T follicular helper cell (primary cell): ENCODE results near the gene CAST.
A peak's percentile ranks its signal among the peaks of the same experiment; 100 is the strongest.

Experiments
- DNase-seq: peaks from one replicate; pipeline ENCODE4 v3.0.0-alpha.2; 2020; ENCODE audit warnings: low read depth

The CAST gene

GRCh38 chr5:96642281-96642640 is 19.9 kb upstream of the CAST start:
- DNase-seq = no peak

DNA sequence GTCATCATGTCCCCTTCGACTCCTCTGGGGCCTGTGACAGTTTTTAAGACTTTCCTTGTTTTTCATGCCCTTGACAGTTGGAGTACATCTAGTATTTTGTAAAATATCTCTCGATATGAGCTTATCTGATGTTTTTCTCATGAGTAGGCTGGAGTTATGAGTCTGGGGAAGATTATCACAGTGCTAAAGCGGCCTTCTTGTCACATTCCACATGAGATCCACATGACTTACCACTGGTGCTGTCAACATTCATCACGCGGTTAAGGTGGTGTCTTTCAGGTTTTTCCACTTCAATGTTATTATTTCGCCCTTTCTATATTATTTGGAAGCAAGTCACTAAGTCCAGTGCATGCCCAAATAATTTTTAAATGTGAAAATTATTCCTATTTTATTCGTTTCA is 17.1 kb upstream of the CAST start:
- no peak for DNase-seq

DNA sequence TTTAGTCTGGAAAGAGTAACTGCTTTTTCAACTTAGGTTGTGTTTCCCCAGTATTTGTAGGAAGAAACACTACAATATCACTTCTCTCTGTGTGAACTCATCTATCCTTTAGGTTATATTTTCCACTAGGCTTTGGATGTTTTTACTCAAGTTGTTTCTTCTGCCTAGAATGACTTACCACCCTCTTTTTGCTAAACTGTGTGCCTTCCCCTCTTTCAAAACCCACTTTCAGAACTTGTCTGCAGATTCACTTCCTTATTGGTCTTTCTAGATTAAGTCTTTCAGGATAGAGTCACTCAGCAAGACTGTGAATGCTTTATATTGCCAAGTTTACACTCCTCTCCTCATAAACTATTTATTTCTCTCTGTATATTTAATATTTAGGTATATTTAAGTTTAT is 14.2 kb upstream of the CAST start:
- DNase-seq = no peak

DNA sequence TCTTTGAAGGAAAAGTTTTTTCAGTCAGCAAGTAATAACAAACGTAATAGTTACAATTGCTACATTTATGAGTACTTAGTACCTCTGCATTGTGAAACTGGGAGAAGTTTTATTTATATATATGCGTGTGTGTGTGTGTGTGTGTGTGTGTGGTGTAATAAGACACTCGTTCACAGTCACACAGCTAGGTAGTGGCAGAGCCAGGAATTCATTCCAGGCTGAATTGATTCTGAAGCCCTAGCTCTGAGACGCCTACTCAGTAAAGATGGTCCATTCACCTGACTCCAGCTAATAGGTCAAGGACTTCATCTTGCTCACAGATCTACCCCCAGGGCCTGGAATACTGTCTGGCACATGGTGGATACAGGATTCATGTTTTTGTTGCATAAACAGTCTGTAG is 13.6 kb upstream of the CAST start:
- DNase-seq = no peak

DNA sequence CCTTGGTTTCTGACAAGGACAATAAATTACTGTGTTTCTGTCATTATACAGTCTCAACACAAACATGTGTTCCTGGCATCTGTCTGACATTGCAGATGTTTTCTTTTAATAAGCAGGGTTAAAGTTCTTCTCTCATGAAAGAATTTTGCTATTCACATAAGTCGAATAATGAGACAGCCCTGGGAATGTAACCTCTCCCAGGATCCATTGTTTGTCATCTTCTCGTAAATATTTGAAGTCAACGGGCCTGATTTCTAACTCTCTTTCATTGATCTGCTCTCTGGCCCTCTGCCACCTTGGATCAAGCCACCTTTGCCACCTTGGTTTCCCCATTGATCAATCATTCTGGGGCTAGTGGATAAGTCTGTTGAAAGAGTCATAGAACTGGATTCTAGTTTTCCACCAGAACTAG is 12.9 kb upstream of the CAST start:
- no peak for DNase-seq

GRCh38 chr5:96649681-96650540 is 12.3 kb upstream of the CAST start:
- no peak for DNase-seq

- no peak for DNase-seq
Measured at GRCh38 chr5:96651047-96651446, 11.1 kb upstream of the CAST start.

GRCh38 chr5:96651948-96652753 is 10.0 kb upstream of the CAST start:
- DNase-seq = no peak

- DNase-seq = no peak
Measured at GRCh38 chr5:96652769-96653454, 9.3 kb upstream of the CAST start.

DNA sequence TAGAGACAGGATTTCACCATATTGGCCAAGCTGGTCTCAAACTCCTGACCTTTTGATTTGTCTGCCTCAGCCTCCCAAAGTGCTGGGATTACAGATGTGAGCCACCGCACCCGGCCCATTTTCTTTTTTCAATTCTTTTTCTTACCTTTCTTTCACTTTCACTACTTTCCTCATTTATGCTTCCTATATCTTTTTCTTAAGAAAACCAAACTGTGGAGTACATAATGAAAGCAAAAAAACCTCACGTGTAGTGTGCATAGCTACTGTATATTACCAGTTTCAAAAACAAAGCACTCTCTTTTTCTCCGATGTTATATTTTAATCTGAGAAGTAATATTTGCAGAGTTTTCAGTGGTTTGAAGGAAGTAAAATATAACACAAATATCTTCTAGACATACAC is 8.0 kb upstream of the CAST start:
- DNase-seq = no peak

GRCh38 chr5:96655085-96655484 is 7.1 kb upstream of the CAST start:
- no peak for DNase-seq

DNA sequence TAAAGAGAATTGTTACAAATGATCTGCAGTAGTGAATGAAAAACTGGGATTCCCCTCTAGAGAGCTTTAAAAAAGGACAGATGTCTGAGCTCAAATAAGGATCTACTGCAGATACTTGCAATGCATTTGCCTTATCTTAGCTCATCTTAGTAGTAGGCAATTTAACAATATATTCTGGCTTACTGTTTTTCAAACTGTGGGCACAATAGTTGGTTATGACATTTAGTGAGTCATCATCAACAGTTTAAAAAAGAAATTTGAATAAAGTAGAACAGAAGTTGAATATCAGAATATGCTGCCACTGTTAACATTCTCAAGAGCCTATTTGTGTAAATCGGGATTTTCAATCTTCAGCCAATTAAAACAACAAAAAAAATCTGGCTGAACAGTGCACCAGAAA is 6.7 kb upstream of the CAST start:
- no peak for DNase-seq

GRCh38 chr5:96657068-96657467 is 5.1 kb upstream of the CAST start:
- no peak for DNase-seq

DNA sequence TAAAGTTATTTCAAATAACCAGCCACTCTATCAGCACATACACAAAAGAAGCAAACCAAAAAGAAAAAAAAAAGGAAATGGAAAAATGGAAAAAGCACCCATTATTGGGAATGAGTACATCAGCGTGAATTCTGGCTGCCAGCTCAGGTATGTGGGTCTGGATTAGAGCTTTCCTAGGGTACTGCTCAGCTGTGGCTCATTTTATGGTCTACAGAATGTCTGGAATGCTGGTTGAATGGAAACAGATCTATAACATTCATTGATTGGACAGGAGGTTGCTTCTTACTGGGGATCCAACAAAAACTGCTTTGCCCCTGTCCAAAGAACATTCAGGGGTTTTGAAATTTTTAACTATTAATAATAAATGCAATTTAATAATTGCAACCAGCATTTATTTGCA is 3.9 kb upstream of the CAST start:
- no peak for DNase-seq

DNA sequence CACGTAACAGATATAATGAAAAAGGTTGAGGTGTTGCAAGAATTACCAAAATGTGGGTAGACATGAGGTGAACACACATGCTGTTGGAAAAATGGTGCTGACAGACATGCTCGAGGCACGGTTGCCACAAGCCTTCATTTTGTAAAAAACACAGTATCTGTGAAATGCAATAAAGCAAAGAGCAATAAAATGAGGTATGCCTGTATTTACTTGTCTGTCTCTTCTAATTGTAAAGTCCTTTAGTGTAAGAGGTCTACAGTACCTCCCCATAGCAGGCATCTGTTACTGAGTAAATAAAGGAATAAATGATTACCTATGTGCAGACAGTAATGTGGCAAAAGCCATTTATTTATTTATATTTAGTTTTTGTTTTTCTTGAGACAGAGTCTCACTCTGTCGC is 3.0 kb upstream of the CAST start:
- no peak for DNase-seq

DNA sequence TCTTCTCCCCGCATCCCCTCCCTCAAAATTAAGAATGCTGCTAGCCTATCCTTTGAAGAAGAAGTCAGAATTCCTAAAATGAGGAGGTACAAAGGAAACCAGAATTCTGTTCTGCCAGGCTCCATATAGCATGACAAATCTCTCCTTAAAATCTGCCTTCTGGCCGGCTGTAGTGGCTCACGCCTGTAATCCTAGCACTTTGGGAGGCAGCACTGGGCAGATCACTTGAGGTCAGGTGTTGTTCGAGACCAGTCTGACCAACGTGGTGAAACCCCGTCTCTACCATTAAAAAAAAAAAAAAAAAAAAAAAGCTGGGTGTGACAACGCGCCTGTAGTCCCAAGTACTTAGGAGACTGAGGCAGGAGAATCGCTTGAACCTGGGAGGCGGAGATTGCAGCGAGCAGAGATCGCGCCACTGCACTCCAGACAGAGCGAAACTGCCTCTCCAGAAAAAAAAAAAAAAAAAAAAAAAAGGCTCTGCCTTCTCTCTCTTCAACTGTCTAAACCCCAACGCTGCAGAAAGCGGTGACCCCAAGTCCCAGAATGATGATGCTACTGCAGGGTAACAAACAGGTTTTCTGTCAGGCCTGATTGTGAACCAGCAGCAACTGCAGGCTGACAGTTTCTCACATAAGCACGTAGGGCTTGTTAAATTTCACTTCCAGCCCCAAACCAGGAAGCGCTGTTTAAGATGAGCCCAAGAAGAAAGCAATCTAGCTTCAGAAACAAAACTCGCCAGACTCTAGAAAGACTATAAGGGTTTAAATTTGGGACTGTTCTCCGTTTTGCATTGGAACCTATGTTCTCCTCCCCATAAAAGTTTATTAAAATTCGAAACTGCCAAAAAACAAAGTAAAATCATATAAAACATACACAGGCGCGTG is 963 bp upstream of the CAST start:
- no peak for DNase-seq

DNA sequence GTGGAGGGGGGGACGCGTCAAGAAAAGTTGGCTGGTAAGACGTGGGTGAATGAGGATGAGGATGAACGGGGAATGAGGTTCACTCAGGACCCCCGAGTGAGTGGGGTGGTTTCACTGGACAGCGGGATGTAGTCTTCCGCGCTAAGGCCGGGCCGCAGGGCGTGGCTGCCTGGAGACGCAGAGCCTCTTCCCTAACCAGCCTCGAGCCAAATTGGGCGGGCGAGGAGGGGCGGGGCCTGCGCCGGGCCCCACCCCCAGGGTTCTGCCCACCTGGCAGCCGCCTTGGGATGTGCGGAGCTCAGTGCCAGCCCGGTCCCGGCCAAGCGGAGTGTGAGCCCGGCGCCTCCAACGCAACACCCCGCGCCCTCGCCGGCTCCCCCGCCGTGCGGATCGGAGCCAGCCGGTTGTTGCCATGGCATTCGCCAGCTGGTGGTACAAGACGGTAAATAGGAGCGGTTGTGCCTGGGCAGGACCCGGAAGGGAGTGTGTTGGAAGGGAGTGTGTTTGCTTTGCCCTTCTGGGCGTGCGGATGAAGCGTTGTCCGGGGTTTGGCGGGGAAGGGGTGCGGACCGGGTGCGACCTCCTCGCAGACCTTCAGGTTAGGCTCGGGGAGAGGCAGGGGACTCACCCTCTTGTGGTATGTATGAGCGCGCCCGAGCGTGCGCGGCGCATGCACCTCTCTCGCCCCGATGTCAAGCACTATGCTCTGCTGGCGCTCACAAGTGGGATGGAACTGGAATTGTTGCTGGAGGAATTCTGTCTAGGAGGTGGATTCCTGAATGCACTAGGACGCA is 746 bp downstream of the CAST start:
- DNase-seq = peak; percentile 76

DNA sequence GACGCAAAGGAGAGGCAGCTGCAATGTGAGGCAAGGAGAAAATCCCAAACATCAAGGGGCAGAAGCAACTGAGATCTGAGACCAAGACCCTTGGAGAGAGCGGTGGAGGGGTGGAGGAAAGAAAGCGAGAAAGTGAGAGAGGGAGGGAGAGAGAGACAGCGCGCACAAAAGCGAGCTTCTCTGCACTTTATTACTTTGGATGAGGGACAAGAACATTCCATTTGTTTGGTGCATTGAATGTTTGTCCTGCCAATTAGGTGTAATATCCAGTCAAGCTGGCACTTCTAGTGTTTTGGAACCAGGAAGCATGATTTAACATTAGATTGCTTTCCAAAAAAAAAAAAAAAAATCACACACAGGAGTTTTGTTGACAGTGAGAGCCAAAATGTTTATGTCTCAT is 1.4 kb downstream of the CAST start:
- DNase-seq = no peak

GRCh38 chr5:96664669-96665068 is 2.5 kb downstream of the CAST start:
- no peak for DNase-seq

- DNase-seq = no peak
Measured at GRCh38 chr5:96668725-96669124, 6.5 kb downstream of the CAST start.

- no peak for DNase-seq
Measured at GRCh38 chr5:96669909-96670308, 7.7 kb downstream of the CAST start.
